ENCODE results near the gene TMEM11. TPM values are rescaled to one million over a fixed set of nuclear protein-coding genes. Genes with fewer than 3 reads are reported as not detected.

TMEM11 gene
- total RNA-seq, 6 donors from 2014 or later, result 13.0 to 38.9 (median 21.6) TPM

DNA sequence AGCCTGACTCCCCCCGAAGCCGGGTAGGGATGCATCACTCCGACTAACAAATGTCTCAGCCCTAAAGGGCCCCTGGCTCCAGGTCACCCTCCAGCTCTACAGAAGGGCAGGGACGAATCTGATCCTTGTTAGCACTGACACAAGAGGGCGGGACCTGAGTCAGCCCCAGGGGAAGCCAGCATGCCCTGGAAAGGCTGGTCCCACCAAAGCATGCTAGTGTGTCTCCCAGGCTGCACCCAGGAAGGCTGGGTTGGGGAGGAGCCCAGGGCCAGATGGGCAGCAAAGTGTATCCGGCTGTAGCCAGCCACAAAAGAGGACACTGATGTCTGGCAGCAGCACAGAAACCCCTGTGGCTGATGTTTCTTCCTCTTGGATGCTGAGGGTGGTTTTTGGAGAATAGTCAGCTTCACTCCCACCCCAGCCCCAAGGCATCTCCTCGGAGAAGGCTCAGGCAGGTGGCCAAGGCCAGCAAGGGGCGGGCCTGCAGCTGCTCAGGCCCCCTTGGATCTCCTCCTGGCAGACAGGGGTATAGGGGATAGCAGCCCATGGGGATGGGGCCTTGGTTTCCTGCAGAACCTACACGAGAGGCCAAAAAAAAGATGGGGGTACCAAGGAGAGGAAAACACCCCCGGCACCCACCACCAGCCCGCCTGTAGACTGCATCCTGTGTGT is 28.2 kb upstream of the TMEM11 start:
- no peak for ATAC-seq (ENCODE audit: low FRiP score in 2 of 2)
- Histone ChIP-seq H3K4me3 (no peak overlapping the region), H3K36me3 (peaks cover 0 to 28% (median 15%) of the 10 kb centered on the region in 4 donors), H3K27me3 (no peaks in the 10 kb centered on the region), H3K27ac (no peak overlapping the region), H3K4me1 (no peaks in the 10 kb centered on the region), H3K9me3 (no peaks in the 10 kb centered on the region)
- no peak for TF ChIP-seq EP300 (IDR thresholded peaks at IDR 0.05)
- no peak for TF ChIP-seq CTCF (IDR thresholded peaks at IDR 0.05)
- TF ChIP-seq POLR2AphosphoS5 (IDR thresholded peaks at IDR 0.05), result no peak
- TF ChIP-seq POLR2A (IDR thresholded peaks at IDR 0.05), result no peak
- 85 to 93% methylated on average over 4 to 10 of the region's 11 CpGs for WGBS, 2 donors
- DNase-seq, result no peak

- H3K4me3 ChIP-seq, result no peak overlapping the region
- H3K27me3 ChIP-seq, result no peaks in the 10 kb centered on the region
- DNase-seq (no peak), ATAC-seq (ENCODE audit: low FRiP score in 2 of 2) (no peak)
- TF ChIP-seq EP300 (IDR thresholded peaks at IDR 0.05) (no peak), CTCF (IDR thresholded peaks at IDR 0.05) (no peak), POLR2AphosphoS5 (IDR thresholded peaks at IDR 0.05) (no peak), POLR2A (IDR thresholded peaks at IDR 0.05) (no peak)
- no peaks in the 10 kb centered on the region for H3K9me3 ChIP-seq
- peaks cover 0 to 28% (median 15%) of the 10 kb centered on the region in 4 donors for H3K36me3 ChIP-seq
- no peaks in the 10 kb centered on the region for H3K4me1 ChIP-seq
- 85 to 91% methylated on average over 5 to 8 of the region's 11 CpGs for WGBS, 2 donors
- H3K27ac ChIP-seq, result no peak overlapping the region
Observed at GRCh38 chr17:21241564-21241963, 27.6 kb upstream of the TMEM11 start.

DNA sequence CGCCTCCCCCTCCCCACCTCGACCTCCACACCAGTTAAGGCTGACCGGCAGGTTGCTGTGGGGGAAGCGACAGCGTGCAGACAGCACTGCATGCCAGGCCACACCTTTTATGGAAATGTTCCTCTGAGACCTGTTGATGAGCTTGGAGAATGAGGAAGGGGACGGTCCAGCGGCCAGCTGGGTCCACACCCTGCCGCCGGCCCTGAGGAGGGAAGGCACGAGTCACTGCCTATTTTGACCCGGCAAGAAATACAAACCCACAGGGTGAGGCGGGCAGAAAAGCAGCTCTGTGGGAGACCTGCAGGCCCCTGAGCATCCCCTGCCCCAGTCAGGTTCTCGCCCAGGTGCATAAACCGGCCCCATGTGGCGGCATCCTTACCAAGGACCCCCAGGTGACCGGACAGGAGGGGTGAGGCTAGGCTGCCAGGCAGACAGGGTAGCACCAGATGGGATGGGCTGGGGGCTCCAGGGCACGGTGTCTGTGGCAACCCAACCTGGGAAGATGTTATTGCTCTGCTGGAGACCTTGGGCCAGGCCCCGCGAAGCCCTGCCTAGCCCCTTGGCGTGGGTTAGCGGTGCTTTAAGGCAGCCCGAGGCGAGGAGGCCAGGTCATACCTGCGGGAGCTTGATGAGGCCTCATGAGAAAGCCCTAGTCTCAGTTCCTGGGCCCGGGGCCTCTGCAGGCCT is 26.6 kb upstream of the TMEM11 start:
- no peak for ATAC-seq (ENCODE audit: low FRiP score in 2 of 2)
- DNase-seq, result no peak
- no peak for TF ChIP-seq POLR2AphosphoS5 (IDR thresholded peaks at IDR 0.05)
- no peak for TF ChIP-seq POLR2A (IDR thresholded peaks at IDR 0.05)
- no peak for TF ChIP-seq EP300 (IDR thresholded peaks at IDR 0.05)
- Histone ChIP-seq H3K4me3 (no peak overlapping the region), H3K27ac (no peak overlapping the region), H3K9me3 (no peaks in the 10 kb centered on the region), H3K4me1 (no peaks in the 10 kb centered on the region), H3K27me3 (no peaks in the 10 kb centered on the region), H3K36me3 (peaks cover 0 to 28% (median 15%) of the 10 kb centered on the region in 4 donors)
- WGBS, 2 donors, result 80 to 83% methylated on average over 8 to 24 of the region's 25 CpGs

GRCh38 chr17:21239680-21240368 is 25.9 kb upstream of the TMEM11 start:
- H3K4me1 ChIP-seq, result no peaks in the 10 kb centered on the region
- no peaks in the 10 kb centered on the region for H3K27me3 ChIP-seq
- H3K36me3 ChIP-seq, result peaks cover 0 to 28% (median 15%) of the 10 kb centered on the region in 4 donors
- DNase-seq (no peak), ATAC-seq (ENCODE audit: low FRiP score in 2 of 2) (peak in 1 of 2 donors; percentile 60)
- TF ChIP-seq POLR2A (IDR thresholded peaks at IDR 0.05) (no peak), CTCF (IDR thresholded peaks at IDR 0.05) (peak; percentile 17 to 48 (median 32))
- no peaks in the 10 kb centered on the region for H3K9me3 ChIP-seq
- 75 to 79% methylated on average over 6 to 12 of the region's 12 CpGs for WGBS, 2 donors
- no peak overlapping the region for H3K4me3 ChIP-seq
- no peak overlapping the region for H3K27ac ChIP-seq

GRCh38 chr17:21235921-21236320 is 22.0 kb upstream of the TMEM11 start:
- H3K4me3 ChIP-seq, result no peak overlapping the region
- H3K4me1 ChIP-seq, result no peaks in the 10 kb centered on the region
- H3K36me3 ChIP-seq, result peaks cover 0 to under 1% (median 0%) of the 10 kb centered on the region in 4 donors
- no peak overlapping the region for H3K27ac ChIP-seq
- DNase-seq (no peak), ATAC-seq (ENCODE audit: low FRiP score in 2 of 2) (no peak)
- no peak for TF ChIP-seq EP300 (IDR thresholded peaks at IDR 0.05)
- no peak for TF ChIP-seq POLR2AphosphoS5 (IDR thresholded peaks at IDR 0.05)
- TF ChIP-seq CTCF (IDR thresholded peaks at IDR 0.05), result no peak
- no peak for TF ChIP-seq POLR2A (IDR thresholded peaks at IDR 0.05)
- H3K9me3 ChIP-seq, result no peaks in the 10 kb centered on the region
- H3K27me3 ChIP-seq, result no peaks in the 10 kb centered on the region
- WGBS, 2 donors, result 87 to 89% methylated on average over 1 of the region's 1 CpG
